Duodenal mucosa (tissue), 2 donors: Measurements from ENCODE around the gene AP2A2.
A peak's percentile ranks its signal among the peaks of the same experiment; 100 is the strongest.
"Not testable (repeated sequence)": the region's sequence is repeated elsewhere in the genome, so short reads cannot be mapped to it uniquely, and the experiment has no call there.

Experiments
- H3K27ac ChIP-seq: one replicate; pipeline ENCODE4 v1.7.0; 2013; ENCODE audit warnings: low read depth, low read length
- H3K27me3 ChIP-seq, 2 donors: one replicate each; pipeline ENCODE4 v1.7.0; 2013; ENCODE audit warnings: low read length in 2 of 2, control low read depth in 1 of 2; ENCODE audit not compliant: insufficient read depth in 2 of 2, control insufficient read depth in 1 of 2
- H3K36me3 ChIP-seq, 2 donors: one replicate each; pipeline ENCODE4 v1.7.0; 2013; ENCODE audit warnings: low read length in 2 of 2, control low read depth in 1 of 2; ENCODE audit not compliant: insufficient read depth in 2 of 2, control insufficient read depth in 1 of 2
- H3K4me1 ChIP-seq, 2 donors: one replicate each; pipeline ENCODE4 v1.7.0; 2013; ENCODE audit warnings: low read length in 2 of 2, control low read depth in 1 of 2; ENCODE audit not compliant: insufficient read depth in 2 of 2, control insufficient read depth in 1 of 2
- H3K4me3 ChIP-seq, 2 donors: one replicate each; pipeline ENCODE4 v1.7.0; 2013; ENCODE audit warnings: low read length in 2 of 2, low read depth in 1 of 2
- H3K9ac ChIP-seq, 2 donors: one replicate each; pipeline ENCODE4 v1.7.0; 2013; ENCODE audit warnings: low read length in 2 of 2, low read depth in 1 of 2
- H3K9me3 ChIP-seq, 2 donors: one replicate each; pipeline ENCODE4 v1.7.0; 2013; ENCODE audit warnings: low read length in 2 of 2, control low read depth in 1 of 2; ENCODE audit not compliant: control insufficient read depth in 1 of 2

Gene AP2A2

GRCh38 chr11:952406-953385 lies 27.0 kb downstream of the AP2A2 start:
- peaks cover 0 to 5% of the 10 kb centered on the region in 2 donors for H3K9me3 ChIP-seq
- peak overlapping the region; percentile 51 to 52 for H3K4me3 ChIP-seq
- peaks cover 3 to 7% of the 10 kb centered on the region in 2 donors for H3K36me3 ChIP-seq
- no peaks in the 10 kb centered on the region for H3K27me3 ChIP-seq
- peak overlapping the region; percentile 60 for H3K27ac ChIP-seq
- peak overlapping the region; percentile 31 to 60 for H3K9ac ChIP-seq
- H3K4me1 ChIP-seq = peaks cover 35 to 38% of the 10 kb centered on the region in 2 donors

GRCh38 chr11:953512-953911 lies 27.8 kb downstream of the AP2A2 start:
- no peaks in the 10 kb centered on the region for H3K27me3 ChIP-seq
- H3K27ac ChIP-seq = no peak overlapping the region
- H3K36me3 ChIP-seq = peaks cover 3 to 7% of the 10 kb centered on the region in 2 donors
- H3K9ac ChIP-seq = no peak overlapping the region
- no peak overlapping the region for H3K4me3 ChIP-seq
- H3K4me1 ChIP-seq = peaks cover 35 to 38% of the 10 kb centered on the region in 2 donors
- H3K9me3 ChIP-seq = peaks cover 0 to 5% of the 10 kb centered on the region in 2 donors

- Histone ChIP-seq H3K27ac (no peak overlapping the region), H3K9me3 (peaks cover 0 to 5% of the 10 kb centered on the region in 2 donors), H3K36me3 (peaks cover 5 to 9% of the 10 kb centered on the region in 2 donors), H3K4me3 (no peak overlapping the region), H3K27me3 (no peaks in the 10 kb centered on the region), H3K9ac (no peak overlapping the region), H3K4me1 (peaks cover 35 to 38% of the 10 kb centered on the region in 2 donors)
Measured at GRCh38 chr11:954392-955153, 28.9 kb downstream of the AP2A2 start.

- H3K27me3 ChIP-seq = no peaks in the 10 kb centered on the region
- H3K4me1 ChIP-seq = peaks cover 35 to 38% of the 10 kb centered on the region in 2 donors
- H3K36me3 ChIP-seq = peaks cover 7 to 16% of the 10 kb centered on the region in 2 donors
- no peak overlapping the region for H3K4me3 ChIP-seq
- peak overlapping the region; percentile 6 for H3K27ac ChIP-seq
- no peak overlapping the region for H3K9ac ChIP-seq
- no peaks in the 10 kb centered on the region for H3K9me3 ChIP-seq
Measured at GRCh38 chr11:955154-956063, 29.7 kb downstream of the AP2A2 start.

GRCh38 chr11:957212-957920 lies 31.7 kb downstream of the AP2A2 start:
- H3K27ac ChIP-seq = no peak overlapping the region
- peaks cover 7 to 19% of the 10 kb centered on the region in 2 donors for H3K36me3 ChIP-seq
- no peaks in the 10 kb centered on the region for H3K9me3 ChIP-seq
- no peak overlapping the region for H3K4me3 ChIP-seq
- no peak overlapping the region for H3K9ac ChIP-seq
- H3K27me3 ChIP-seq = no peaks in the 10 kb centered on the region
- peaks cover 29 to 30% of the 10 kb centered on the region in 2 donors for H3K4me1 ChIP-seq

GRCh38 chr11:958101-958500 lies 32.4 kb downstream of the AP2A2 start:
- Histone ChIP-seq H3K4me3 (no peak overlapping the region), H3K27me3 (no peaks in the 10 kb centered on the region), H3K27ac (no peak overlapping the region), H3K9me3 (no peaks in the 10 kb centered on the region), H3K4me1 (peaks cover 23 to 26% of the 10 kb centered on the region in 2 donors), H3K9ac (no peak overlapping the region), H3K36me3 (peaks cover 7 to 23% of the 10 kb centered on the region in 2 donors)

GRCh38 chr11:959027-959426 lies 33.4 kb downstream of the AP2A2 start:
- H3K9me3 ChIP-seq = no peaks in the 10 kb centered on the region
- H3K9ac ChIP-seq = no peak overlapping the region
- H3K27me3 ChIP-seq = no peaks in the 10 kb centered on the region
- no peak overlapping the region for H3K4me3 ChIP-seq
- peaks cover 10 to 33% of the 10 kb centered on the region in 2 donors for H3K36me3 ChIP-seq
- H3K4me1 ChIP-seq = peaks cover 16 to 20% of the 10 kb centered on the region in 2 donors
- no peak overlapping the region for H3K27ac ChIP-seq

- no peaks in the 10 kb centered on the region for H3K27me3 ChIP-seq
- H3K36me3 ChIP-seq = peaks cover 10 to 39% of the 10 kb centered on the region in 2 donors
- no peak overlapping the region for H3K4me3 ChIP-seq
- no peaks in the 10 kb centered on the region for H3K9me3 ChIP-seq
- peaks cover 14% of the 10 kb centered on the region in 2 donors for H3K4me1 ChIP-seq
- no peak overlapping the region for H3K27ac ChIP-seq
- H3K9ac ChIP-seq = no peak overlapping the region
Measured at GRCh38 chr11:959608-960007, 33.9 kb downstream of the AP2A2 start.

GRCh38 chr11:961310-961920 lies 35.7 kb downstream of the AP2A2 start:
- not testable (repeated sequence) for H3K27me3 ChIP-seq, H3K9ac ChIP-seq, H3K27ac ChIP-seq, H3K4me1 ChIP-seq, H3K9me3 ChIP-seq, H3K4me3 ChIP-seq
- peaks cover 10 to 46% of the 10 kb centered on the region in 2 donors for H3K36me3 ChIP-seq
